Endothelial cell of umbilical vein (primary cell): ENCODE measurements around the gene ZER1. TPM values are rescaled to one million over a fixed set of nuclear protein-coding genes. Genes with fewer than 3 reads are reported as not detected.

Experiments
- BruUV-seq: library from RNA; stranded (reverse); fragments of 400-500 nt; replicated peaks from 2 replicates; lab custom pipeline; 2021; lab: Mats Ljungman, UMichigan
- CTCF ChIA-PET: fragments of 300-600, 350-600 bp; sonication (Branson Sonifier 250); formaldehyde crosslinking; loops from one replicate; lab custom pipeline; 2021; ENCODE audit warnings: antibody characterized with exemption, inconsistent platforms; lab: Charles Lee
- POLR2A ChIA-PET: fragments of 300-600, 350-600 bp; sonication (Branson Sonifier 250); formaldehyde crosslinking; loops from one replicate; lab custom pipeline; 2021; ENCODE audit warnings: antibody characterized with exemption, inconsistent platforms; lab: Charles Lee
- DNase-seq: peaks from one replicate; pipeline ENCODE4 v3.0.0-alpha.2; 2011; ENCODE audit warnings: low read depth, low spot score
- FAIRE-seq: peaks from 2 replicates; lab custom pipeline; 2011; peaks lifted over from hg19 to GRCh38; lab: Jason Lieb, UNC
- H2AFZ ChIP-seq: 2 replicates; pipeline ENCODE4 v1.6.0; 2012; ENCODE audit warnings: low read depth, low read length, control low read depth, inconsistent platforms
- H3K27ac ChIP-seq: 2 replicates; pipeline ENCODE4 v1.5.1; 2011; ENCODE audit warnings: low read depth, mild to moderate bottlenecking, control low read depth, low read length, moderate library complexity; ENCODE audit not compliant: insufficient read depth
- H3K27me3 ChIP-seq, 2 experiments: 2 replicates each; pipeline versions ENCODE4 v1.6.0 to v1.6.1; 2011; ENCODE audit warnings: low read length in 2 of 2, mixed read lengths in 1 of 2; ENCODE audit not compliant: control insufficient read depth in 2 of 2, insufficient read depth in 2 of 2
- H3K36me3 ChIP-seq, 2 experiments: 2 replicates in 1 of 2; 3 replicates in 1 of 2; pipeline ENCODE4 v1.5.1; 2011; ENCODE audit warnings: low read length in 2 of 2, mild to moderate bottlenecking in 1 of 2, moderate library complexity in 1 of 2; ENCODE audit not compliant: control insufficient read depth in 2 of 2, insufficient read depth in 2 of 2; ENCODE audit errors: extremely low read depth in 1 of 2
- H3K4me1 ChIP-seq: 3 replicates; pipeline ENCODE4 v1.5.1; 2011; ENCODE audit warnings: mild to moderate bottlenecking, low read length; ENCODE audit not compliant: control insufficient read depth, insufficient read depth; ENCODE audit errors: extremely low read depth
- H3K4me2 ChIP-seq: 2 replicates; pipeline ENCODE4 v1.6.1; 2011; ENCODE audit warnings: low read length, control low read depth, mixed read lengths; ENCODE audit not compliant: insufficient read depth
- H3K4me3 ChIP-seq, 3 experiments: fragments of 200-600 bp in 1 of 3; sonication (generic), shearing (Covaris generic) in 1 of 3; replicated peaks in 1 of 3; 2 replicates each; pipeline ENCODE4 v1.5.1; 2011 to 2016; ENCODE audit warnings: control low read depth in 3 of 3, low read length in 3 of 3, mild to moderate bottlenecking in 2 of 3, inconsistent platforms in 1 of 3, low read depth in 1 of 3, moderate library complexity in 1 of 3; ENCODE audit not compliant: insufficient read depth in 1 of 3
- H3K79me2 ChIP-seq: 2 replicates; pipeline ENCODE4 v1.6.0; 2012; ENCODE audit warnings: low read length, inconsistent platforms; ENCODE audit not compliant: control insufficient read depth, insufficient read depth
- H3K9ac ChIP-seq: replicated peaks from 2 replicates; pipeline ENCODE3; 2011; ENCODE audit warnings: low read length, control low read depth; ENCODE audit not compliant: insufficient read depth; ENCODE audit errors: extremely low read depth
- H3K9me1 ChIP-seq: replicated peaks from 3 replicates; pipeline ENCODE4 v1.6.0; 2011; ENCODE audit warnings: mild to moderate bottlenecking, low read length; ENCODE audit not compliant: control insufficient read depth, insufficient read depth; ENCODE audit errors: extremely low read depth
- H3K9me3 ChIP-seq: replicated peaks from 2 replicates; pipeline ENCODE4 v1.5.1; 2012; ENCODE audit warnings: low read length, inconsistent platforms; ENCODE audit not compliant: control insufficient read depth, insufficient read depth
- H4K20me1 ChIP-seq: replicated peaks from 2 replicates; pipeline ENCODE3; 2011; ENCODE audit warnings: mild to moderate bottlenecking, low read length; ENCODE audit not compliant: control insufficient read depth, insufficient read depth; ENCODE audit errors: extremely low read depth
- CTCF ChIP-seq, 2 donors: IDR thresholded peaks; 1 replicate in 1 of 2; 2 replicates in 1 of 2; pipeline ENCODE4 v1.5.1; 2011; ENCODE audit warnings: low read length in 2 of 2, mild to moderate bottlenecking in 2 of 2, moderate library complexity in 2 of 2, control low read depth in 1 of 2, inconsistent platforms in 1 of 2, low read depth in 1 of 2; ENCODE audit not compliant: insufficient read depth in 1 of 2; ENCODE audit errors: extremely low read depth in 1 of 2
- EZH2 ChIP-seq: IDR thresholded peaks from 2 replicates; pipeline ENCODE4 v1.6.1; 2012; ENCODE audit warnings: borderline replicate concordance, low read depth, mild to moderate bottlenecking, moderate library complexity, low read length, inconsistent platforms; ENCODE audit not compliant: severe bottlenecking
- FOS ChIP-seq: IDR thresholded peaks from 2 replicates; pipeline ENCODE4 v1.6.1; 2011; ENCODE audit warnings: mild to moderate bottlenecking, low read length, moderate library complexity, borderline replicate concordance; ENCODE audit not compliant: insufficient read depth
- GATA2 ChIP-seq: IDR thresholded peaks from 2 replicates; pipeline ENCODE4 v1.7.0; 2011; ENCODE audit warnings: low read depth, mild to moderate bottlenecking, moderate library complexity, mixed read lengths, low read length; ENCODE audit not compliant: insufficient read length, insufficient read depth
- JUN ChIP-seq: IDR thresholded peaks from 2 replicates; pipeline ENCODE4 v1.6.1; 2011; ENCODE audit warnings: borderline replicate concordance, low read depth; ENCODE audit not compliant: insufficient read length, insufficient read depth
- MYC ChIP-seq: IDR thresholded peaks from one replicate; pipeline ENCODE4 v1.6.1; 2011; ENCODE audit warnings: mild to moderate bottlenecking, low read depth, low read length
- POLR2A ChIP-seq: IDR thresholded peaks from 2 replicates; pipeline ENCODE4 v1.6.1; 2012; ENCODE audit warnings: low read depth, mild to moderate bottlenecking, control low read depth, low read length
- POLR2AphosphoS5 ChIP-seq: IDR thresholded peaks from 2 replicates; pipeline ENCODE4 v1.6.1; 2012; ENCODE audit warnings: low read depth, mild to moderate bottlenecking, control low read depth, low read length, moderate library complexity; ENCODE audit not compliant: insufficient read depth
- dilution Hi-C: fragments of 300-500 bp; cut with MboI; formaldehyde crosslinking; loops from one replicate; pipeline ENCODE4 v1.15.0; 2019; ENCODE audit warnings: low sequenced_read_pairs; ENCODE audit not compliant: extremely low pct_ligation_motif_present
- intact Hi-C: fragments of 100-400 bp; cut with micrococcal nuclease; formaldehyde crosslinking; loops from one replicate; pipeline ENCODE4 v1.10.0; 2022
- polyA plus RNA-seq, 4 experiments: library from polyadenylated mRNA; depleted of rRNA in 3 of 4; stranded (reverse) in 3 of 4; unstranded in 1 of 4; fragments of >200 nt; gene quantifications; 2 replicates each; pipeline versions ENCODE4 v1.2.1 to v1.2.3, GENCODE V29; 2011 to 2012; ENCODE audit warnings: missing spikeins in 1 of 4
- total RNA-seq: library from RNA; stranded (reverse); gene quantifications from 2 replicates; pipeline ENCODE4 v1.2.3, GENCODE V29; 2021
- TF ChIP-seq, protein P1 (sequence below): IDR thresholded peaks from 2 replicates; pipeline ENCODE4 v1.6.1; 2011; ENCODE audit not compliant: insufficient read depth, insufficient read length

ZER1 gene
- total and polyA plus RNA-seq, 2 donors (not counting 3 experiments of a cell fraction or from before 2014, with no cell fraction given), result 23.0 to 29.9 TPM

DNA sequence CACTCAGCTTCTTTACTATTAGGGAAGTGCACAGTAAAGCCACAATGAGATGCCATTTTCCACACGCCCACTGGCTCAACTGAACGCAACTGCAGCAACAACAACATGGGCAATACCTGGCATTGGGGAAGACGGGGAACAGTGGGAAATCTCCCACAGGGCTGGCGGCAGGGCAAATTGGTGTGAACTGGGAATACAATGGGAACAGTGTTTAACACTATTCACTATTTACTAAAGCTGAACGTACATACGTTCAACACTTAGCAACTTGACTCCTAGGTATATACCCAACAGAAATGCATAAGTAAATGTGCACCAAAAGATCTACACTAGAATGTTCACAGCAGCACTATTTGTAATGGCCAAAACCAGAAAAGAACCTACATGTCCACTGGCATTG is 14.1 kb downstream of the ZER1 start:
- TF ChIP-seq CTCF (IDR thresholded peaks at IDR 0.05; ENCODE audit: extremely low read depth in 1 of 2, insufficient read depth in 1 of 2, low read depth in 1 of 2, low read length in 2 of 2) (no peak), JUN (no peak), GATA2 (no peak), POLR2A (no peak), EZH2 (no peak), MYC (no peak), FOS (no peak), POLR2AphosphoS5 (no peak)
- TF ChIP-seq, protein P1, sequence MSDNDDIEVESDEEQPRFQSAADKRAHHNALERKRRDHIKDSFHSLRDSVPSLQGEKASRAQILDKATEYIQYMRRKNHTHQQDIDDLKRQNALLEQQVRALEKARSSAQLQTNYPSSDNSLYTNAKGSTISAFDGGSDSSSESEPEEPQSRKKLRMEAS, result no peak
- Histone ChIP-seq H3K79me2 (no peaks in the 10 kb centered on the region), H3K9ac (no peak overlapping the region), H3K9me3 (no peaks in the 10 kb centered on the region), H4K20me1 (no peaks in the 10 kb centered on the region), H3K27me3 (no peaks in the 10 kb centered on the region), H3K4me3 (no peak overlapping the region), H3K27ac (no peak overlapping the region), H3K9me1 (no peaks in the 10 kb centered on the region), H3K4me1 (no peaks in the 10 kb centered on the region), H3K4me2 (no peak overlapping the region), H2AFZ (no peak overlapping the region), H3K36me3 (peaks cover 0 to 5% of the 10 kb centered on the region in 2 experiments)
- intact Hi-C loops (no loop called here), dilution Hi-C loops (no loop called here)
- ChIA-PET POLR2A (no interaction called here), CTCF (interaction anchor here (1.1 kb wide), 1 partner anchor 24 kb away, joined by 3 read pairs; no protein-coding TSS in a partner anchor)
- DNase-seq (no peak), FAIRE-seq (no peak)
- no TSS peak for BruUV-seq
